Measurements from ENCODE around the gene GCNT2.
A peak's percentile ranks its signal among the peaks of the same experiment; 100 is the strongest.
"Not testable (repeated sequence)": the region's sequence is repeated elsewhere in the genome, so short reads cannot be mapped to it uniquely, and the experiment has no call there.

The GCNT2 gene

GRCh38 chr6:10613723-10614122, 92.6 kb downstream of the GCNT2 start:
- DNase-seq: no peak

GRCh38 chr6:10615675-10616074, 94.5 kb downstream of the GCNT2 start:
- no peak for DNase-seq

- DNase-seq: not testable (repeated sequence)
Observed at GRCh38 chr6:10616266-10616665, 95.1 kb downstream of the GCNT2 start.

GRCh38 chr6:10617008-10617696, 96.0 kb downstream of the GCNT2 start:
- no peak for DNase-seq

- DNase-seq: no peak
Observed at GRCh38 chr6:10618409-10618808, 97.3 kb downstream of the GCNT2 start.

GRCh38 chr6:10621213-10621612, 100.1 kb downstream of the GCNT2 start:
- DNase-seq: no peak

- no peak for DNase-seq
Observed at GRCh38 chr6:10621847-10622246, 100.7 kb downstream of the GCNT2 start.

GRCh38 chr6:10624836-10625235, 103.7 kb downstream of the GCNT2 start:
- no peak for DNase-seq

- DNase-seq: no peak
Observed at GRCh38 chr6:10626154-10626741, 105.1 kb downstream of the GCNT2 start.

GRCh38 chr6:10627800-10628199, 106.6 kb downstream of the GCNT2 start:
- no peak for DNase-seq

- DNase-seq: no peak
Observed at GRCh38 chr6:10630178-10630577, 109.0 kb downstream of the GCNT2 start.

- peak; percentile 99 to 100 for DNase-seq
Observed at GRCh38 chr6:10633216-10633615, 112.1 kb downstream of the GCNT2 start.

- no peak for DNase-seq
Observed at GRCh38 chr6:10640412-10640811, 119.3 kb downstream of the GCNT2 start.

GRCh38 chr6:10641528-10641927, 120.4 kb downstream of the GCNT2 start:
- no peak for DNase-seq

GRCh38 chr6:10643201-10643651, 122.1 kb downstream of the GCNT2 start:
- DNase-seq: peak; percentile 97

- DNase-seq: no peak
Observed at GRCh38 chr6:10644225-10644624, 123.1 kb downstream of the GCNT2 start.

GRCh38 chr6:10655508-10656055, 134.4 kb downstream of the GCNT2 start:
- DNase-seq: peak in 1 of 2 experiments; percentile 45

GRCh38 chr6:10658910-10659698, 138.0 kb downstream of the GCNT2 start:
- DNase-seq: no peak

- DNase-seq: no peak
Observed at GRCh38 chr6:10659699-10660348, 138.7 kb downstream of the GCNT2 start.

- not testable (repeated sequence) for DNase-seq
Observed at GRCh38 chr6:10660431-10661191, 139.5 kb downstream of the GCNT2 start.

GRCh38 chr6:10662207-10662606, 141.1 kb downstream of the GCNT2 start:
- DNase-seq: no peak

- no peak for DNase-seq
Observed at GRCh38 chr6:10662742-10663141, 141.6 kb downstream of the GCNT2 start.
